HG02623 (cell line): ENCODE results near the gene BMP8A.
"Not testable (repeated sequence)": the region's sequence is repeated elsewhere in the genome, so short reads cannot be mapped to it uniquely, and the experiment has no call there.

Source experiments
- ATAC-seq: cut with Tn5 transposase; IDR thresholded peaks from one replicate; pipeline ENCODE4 v1.9.1; 2021; ENCODE audit warnings: moderate library complexity; ENCODE audit not compliant: unreplicated experiment

BMP8A gene, protein sequence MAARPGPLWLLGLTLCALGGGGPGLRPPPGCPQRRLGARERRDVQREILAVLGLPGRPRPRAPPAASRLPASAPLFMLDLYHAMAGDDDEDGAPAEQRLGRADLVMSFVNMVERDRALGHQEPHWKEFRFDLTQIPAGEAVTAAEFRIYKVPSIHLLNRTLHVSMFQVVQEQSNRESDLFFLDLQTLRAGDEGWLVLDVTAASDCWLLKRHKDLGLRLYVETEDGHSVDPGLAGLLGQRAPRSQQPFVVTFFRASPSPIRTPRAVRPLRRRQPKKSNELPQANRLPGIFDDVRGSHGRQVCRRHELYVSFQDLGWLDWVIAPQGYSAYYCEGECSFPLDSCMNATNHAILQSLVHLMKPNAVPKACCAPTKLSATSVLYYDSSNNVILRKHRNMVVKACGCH

DNA sequence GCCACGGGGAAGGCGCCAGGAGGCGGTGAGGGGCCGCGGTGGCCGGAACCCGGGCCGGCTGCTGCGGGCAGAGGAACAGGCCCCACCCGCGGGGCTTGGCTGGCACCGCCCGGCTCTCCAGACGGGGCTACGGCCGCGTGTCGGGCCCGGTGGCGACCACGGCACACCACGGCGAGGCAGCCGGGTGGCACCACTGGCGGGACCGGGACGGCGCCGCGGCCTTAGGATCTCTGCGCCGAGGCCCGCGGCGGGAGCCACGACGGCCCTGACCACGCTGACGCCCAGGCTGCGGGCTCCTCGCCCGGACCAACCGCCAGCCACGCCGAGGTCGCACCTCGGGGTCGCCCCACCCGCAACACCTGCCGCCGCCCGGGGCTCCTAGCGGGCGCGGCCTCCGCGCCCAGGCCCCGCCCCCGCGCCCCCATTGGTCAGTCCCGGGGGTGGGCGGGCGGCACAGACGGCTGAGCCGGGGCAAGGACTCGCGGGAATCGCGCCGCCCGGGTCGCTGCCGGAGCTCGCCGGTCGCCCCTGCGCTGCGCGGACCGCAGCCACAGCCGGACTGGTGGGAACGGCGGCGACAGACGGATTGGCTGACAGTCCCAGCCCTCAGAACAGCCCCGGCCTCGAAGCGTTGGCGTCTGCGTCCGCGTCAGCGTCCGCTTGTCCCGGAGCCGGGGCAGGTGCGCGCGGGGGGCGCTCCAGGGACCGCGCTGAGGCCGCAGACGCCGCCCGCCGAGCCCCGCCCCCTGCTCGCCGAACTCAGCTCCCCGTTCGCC, at the start of gene BMP8A:
Gene BMP8A, plus strand, starts transcription at position 491 of the 776 bp plus-strand sequence. CDS start 356 bp downstream, outside the sequence.
- ATAC-seq: no peak

DNA sequence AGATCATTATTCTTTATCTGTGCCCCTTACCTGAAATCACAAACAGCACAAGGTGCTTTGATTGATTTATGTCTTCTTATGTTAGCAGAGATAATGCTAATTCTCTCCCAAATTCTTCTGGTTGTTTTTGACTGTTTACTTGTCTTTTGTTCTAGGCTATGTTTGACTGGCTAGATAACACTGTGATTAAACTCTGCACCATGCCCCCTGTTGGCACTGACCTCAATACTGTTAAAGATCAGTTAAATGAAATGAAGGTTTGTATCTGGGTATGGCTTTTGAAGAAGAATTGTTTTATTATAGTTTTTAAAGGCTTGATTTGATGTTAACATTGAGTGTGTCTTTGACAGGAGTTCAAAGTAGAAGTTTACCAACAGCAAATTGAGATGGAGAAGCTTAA, 49.6 kb upstream of the BMP8A start:
- no peak for ATAC-seq

DNA sequence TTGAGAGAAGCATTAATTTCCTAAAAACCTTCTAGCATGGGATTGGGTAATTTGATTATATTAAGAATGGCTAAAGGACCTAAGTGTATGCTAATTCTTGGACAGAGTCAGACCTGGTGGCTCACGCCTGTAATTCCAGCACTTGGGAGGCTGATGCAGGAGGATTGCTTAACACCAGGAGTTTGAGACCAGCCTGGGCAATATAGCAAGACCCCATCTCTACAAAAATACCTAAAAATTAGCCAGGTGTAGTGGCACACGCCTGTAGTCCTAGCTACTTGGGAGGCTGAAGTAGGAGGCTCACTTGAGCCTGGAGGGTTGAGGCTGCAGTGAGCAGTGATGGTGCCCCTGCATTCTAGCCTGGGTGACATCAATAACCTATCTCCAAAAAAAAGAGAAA, 45.9 kb upstream of the BMP8A start:
- ATAC-seq: no peak

DNA sequence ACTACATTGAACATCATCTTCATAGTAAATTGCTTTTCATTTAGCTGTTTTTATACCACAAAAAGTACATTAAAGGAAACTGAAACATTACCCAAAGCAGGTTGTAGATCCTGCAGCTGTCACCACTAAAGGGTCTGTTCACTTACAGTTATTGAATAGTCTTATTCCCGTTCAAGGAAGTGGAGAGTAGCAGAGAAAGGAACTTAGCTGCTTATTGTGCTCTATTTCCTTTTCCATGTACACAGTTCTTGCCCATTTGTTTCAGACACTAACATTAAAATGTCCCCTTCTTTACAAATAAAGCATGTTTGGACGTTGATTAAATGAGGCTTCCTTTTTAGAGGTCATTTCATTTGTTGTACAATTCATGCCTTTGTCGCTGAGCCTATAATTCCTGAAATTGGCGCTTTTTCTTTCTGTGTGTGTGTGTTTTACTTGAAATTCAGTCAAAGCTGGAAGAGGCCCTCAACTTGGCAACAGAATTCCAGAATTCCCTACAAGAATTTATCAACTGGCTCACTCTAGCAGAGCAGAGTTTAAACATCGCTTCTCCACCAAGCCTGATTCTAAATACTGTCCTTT, 44.4 kb upstream of the BMP8A start:
- ATAC-seq: no peak

DNA sequence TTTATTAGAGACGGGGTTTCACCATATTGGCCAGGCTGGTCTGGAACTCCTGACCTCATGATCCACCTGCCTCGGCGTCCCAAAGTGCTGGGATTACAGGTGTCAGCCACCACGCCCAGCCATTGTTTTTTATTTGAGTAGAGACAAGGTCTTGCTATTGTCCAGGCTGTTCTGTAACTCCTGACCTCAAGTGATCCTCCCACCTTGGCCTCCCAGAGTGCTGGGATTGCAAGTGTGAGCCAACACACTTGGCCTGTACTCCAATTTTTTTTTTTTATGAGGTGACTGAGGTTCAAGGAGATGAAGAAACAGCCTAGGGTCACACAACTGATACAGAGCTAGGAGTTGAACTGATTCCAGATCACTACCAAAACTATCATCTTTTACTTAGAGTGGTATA, 41.4 kb upstream of the BMP8A start:
- not testable (repeated sequence) for ATAC-seq

DNA sequence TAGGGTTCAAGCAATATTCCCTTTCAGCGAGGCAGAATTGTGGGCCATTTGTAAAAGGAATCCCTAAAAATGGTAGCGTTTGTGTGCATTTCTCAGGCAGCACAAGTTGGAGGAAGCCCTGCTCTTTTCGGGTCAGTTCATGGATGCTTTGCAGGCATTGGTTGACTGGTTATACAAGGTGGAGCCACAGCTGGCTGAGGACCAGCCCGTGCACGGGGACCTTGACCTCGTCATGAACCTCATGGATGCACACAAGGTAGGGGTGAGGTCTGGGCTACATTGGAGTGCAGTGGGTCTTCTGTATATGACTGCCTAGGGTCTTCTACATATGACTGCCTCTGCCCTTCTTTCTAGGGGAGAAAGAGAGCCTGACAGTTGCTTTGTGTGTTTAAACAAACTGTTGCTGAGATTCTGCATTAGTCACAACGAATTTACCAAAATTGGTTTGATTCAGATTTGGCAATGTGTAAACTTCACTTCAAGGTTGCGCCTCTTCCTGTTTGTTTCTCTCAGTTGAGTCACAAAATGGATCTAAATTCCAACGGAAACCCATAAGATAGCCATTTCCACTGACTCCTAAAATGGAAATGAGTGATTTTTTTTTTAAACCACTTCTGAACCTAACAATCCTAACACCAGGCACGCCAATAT, 40.4 kb upstream of the BMP8A start:
- no peak for ATAC-seq

DNA sequence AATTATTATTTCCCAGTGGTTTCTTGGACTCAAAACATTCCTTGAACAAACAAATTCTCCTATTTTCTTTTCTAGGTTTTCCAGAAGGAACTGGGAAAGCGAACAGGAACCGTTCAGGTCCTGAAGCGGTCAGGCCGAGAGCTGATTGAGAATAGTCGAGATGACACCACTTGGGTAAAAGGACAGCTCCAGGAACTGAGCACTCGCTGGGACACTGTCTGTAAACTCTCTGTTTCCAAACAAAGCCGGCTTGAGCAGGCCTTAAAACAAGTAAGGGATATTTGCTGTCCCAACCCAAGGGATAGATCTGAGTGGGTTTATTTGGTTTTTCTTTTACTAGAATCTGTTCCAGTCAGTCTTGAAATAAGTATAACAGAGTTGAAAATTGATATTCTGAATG, 39.4 kb upstream of the BMP8A start:
- ATAC-seq: no peak

DNA sequence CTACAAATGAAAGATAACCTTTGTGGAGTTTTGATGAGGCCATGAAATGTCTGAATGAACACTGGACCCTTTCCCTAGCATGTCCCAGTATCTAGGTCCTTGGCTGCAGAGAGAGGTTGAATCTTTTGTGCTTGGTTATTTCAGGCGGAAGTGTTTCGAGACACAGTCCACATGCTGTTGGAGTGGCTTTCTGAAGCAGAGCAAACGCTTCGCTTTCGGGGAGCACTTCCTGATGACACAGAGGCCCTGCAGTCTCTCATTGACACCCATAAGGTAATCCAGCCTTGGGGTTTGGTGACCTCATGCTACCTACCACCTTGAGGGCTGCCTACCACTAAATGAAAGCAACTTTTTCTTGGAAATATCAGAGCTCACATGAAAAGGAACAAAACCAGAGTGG, 38.9 kb upstream of the BMP8A start:
- no peak for ATAC-seq

DNA sequence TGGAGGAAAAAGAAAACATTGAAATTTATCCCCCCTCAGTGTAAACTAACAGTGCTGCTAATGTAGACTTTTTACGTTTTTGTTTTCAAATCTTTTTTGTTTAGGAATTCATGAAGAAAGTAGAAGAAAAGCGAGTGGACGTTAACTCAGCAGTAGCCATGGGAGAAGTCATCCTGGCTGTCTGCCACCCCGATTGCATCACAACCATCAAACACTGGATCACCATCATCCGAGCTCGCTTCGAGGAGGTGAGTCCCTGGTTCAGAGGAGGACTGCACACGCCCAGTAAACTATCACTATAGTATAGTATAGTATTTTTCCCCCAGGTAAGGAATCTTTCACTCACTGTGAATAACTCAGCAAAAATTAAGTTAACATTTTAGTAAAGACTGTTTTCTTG, 37.8 kb upstream of the BMP8A start:
- no peak for ATAC-seq

DNA sequence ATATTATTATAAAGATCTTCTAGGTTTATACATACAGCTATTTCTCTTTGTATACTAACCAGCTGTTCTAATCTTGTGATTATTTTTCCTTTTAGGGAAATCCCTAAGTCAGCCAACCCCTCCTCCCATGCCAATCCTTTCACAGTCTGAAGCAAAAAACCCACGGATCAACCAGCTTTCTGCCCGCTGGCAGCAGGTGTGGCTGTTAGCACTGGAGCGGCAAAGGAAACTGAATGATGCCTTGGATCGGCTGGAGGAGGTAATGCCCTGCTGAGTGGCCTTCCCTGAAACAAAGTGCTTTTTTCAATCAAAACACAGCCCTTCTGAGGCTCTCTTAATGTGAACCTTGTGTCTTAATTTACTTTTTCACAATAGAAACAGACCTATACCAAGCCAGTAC, 32.4 kb upstream of the BMP8A start:
- no peak for ATAC-seq

DNA sequence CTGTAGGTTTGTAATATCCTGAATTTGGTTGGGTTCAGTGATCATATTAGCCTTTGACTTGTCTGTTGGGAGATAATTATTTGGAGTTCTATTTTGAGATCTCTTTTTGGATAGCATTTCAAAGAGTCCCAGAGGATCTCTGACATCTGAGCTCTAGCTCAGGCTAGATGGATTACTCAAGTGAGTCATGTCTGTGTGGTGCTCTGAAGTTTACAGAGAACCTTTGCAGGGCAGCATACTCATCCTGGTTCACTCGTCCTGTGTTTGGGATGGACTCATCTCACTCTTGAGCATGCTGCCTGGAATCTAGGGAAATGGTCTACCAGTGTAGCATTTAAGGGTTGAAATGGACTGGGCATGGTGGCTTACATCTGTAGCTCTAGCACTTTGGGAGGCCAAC, 29.4 kb upstream of the BMP8A start:
- ATAC-seq: no peak

DNA sequence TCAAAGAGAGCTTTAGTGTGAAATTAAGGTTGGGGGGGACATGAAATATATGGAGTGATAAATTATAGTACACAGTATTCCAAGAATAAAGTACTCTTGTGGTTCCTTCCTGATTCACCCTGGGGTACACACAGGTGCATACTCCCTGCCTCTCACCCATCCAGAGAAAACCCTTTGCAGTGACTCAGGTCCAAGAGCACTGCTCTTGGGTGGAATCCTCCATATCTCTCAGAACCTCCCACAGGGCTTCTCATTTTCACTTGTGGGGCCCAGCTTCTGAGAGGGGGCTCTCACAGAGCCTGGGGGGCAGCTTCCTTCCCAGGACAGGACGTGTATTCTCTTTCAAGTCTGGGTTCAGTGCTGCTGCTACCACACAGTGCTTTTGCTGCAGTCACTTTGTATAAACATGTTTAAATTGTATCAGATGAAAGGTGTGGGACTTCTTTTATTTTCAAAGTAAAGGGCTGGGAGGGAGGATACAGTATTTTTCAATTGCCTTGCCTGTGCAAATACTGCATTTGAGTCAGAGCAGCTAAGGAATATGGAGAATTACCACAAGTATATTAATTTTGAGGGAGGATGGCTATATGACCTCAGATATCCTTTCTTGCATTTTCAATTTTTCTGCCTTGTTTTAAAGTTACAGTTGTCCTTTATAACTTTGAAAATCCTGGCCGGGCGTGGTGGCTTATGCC, 24.9 kb upstream of the BMP8A start:
- no peak for ATAC-seq

DNA sequence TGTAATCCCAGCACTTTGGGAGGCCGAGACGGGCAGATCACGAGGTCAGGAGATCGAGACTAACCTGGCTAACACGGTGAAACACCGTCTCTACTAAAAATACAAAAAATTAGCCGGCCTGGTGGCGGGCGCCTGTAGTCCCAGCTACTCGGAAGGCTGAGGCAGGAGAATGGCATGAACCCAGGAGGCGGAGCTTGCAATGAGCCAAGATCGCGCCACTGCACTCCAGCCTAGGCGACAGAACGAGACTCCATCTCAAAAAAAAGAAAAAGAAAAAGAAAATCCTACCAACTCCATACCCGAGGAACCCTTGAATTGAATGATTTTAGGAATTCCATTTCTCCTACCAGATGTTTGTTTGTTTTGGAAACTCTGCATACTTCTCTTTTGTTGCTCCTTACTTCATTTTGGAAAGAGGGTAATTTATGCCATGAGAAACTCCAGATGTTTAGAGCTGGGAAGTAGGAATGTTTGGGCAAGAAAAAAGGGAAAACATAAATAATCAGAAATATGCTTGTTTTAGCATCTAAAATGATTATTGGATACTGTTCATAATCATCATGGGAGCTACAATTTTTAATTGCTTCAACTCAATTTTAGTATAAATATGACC, 24.2 kb upstream of the BMP8A start:
- ATAC-seq: not testable (repeated sequence)

DNA sequence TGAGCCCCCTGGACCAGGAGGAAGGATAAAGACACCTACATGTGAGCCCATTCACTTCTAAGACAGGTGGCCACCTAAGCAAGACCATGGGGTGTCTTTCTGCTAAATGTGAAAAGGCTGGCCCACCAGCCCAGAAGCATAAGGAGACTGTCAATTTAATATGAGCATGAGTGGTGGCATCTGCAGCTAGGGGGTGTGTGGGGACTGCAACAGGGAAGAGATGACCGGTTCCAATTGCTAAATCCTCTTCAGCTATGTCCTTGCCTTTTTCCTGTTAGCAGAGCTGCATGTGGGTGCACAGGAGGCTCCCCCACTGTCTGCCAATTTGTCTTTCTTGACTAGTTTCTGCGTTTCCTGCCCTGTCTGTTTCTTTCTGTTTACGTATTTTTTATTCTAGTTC, 22.3 kb upstream of the BMP8A start:
- no peak for ATAC-seq

DNA sequence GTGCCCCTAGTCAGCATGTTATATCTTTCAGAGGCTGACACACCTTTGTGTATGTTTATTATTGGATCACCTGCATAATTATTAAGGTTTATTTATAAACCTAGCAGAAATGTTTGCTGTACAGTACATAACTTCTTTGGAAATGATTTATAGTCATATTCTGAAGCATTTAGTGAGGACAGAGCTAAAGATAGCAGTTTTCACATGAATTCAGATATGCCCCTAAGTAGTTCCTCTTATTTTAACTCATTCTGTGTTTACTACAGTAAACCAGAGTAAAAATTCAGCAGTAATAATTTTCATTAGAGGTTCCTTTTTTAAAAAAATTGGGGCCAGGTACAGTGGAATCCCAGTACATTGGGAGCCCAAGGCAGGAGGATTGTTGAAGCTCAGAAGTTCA, 21.4 kb upstream of the BMP8A start:
- no peak for ATAC-seq

DNA sequence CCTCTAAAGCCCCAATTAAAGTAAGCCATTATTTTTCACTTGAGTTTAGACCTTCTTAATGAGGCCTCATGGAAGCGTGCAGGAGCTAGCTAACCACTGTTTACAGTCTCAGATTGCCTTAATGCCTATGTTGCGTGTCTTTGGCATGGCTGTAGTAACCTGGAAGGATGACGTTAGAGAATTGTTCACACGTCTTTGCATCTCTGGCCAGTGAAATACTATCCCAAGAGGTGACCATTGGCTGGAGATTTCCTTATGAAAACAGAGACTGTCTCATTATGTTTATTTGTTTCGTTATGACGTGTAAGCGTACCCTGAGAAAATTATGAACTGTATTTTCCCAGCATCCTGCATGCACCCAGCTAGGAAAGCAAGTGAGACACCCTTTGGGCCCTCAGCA, 18.6 kb upstream of the BMP8A start:
- no peak for ATAC-seq

DNA sequence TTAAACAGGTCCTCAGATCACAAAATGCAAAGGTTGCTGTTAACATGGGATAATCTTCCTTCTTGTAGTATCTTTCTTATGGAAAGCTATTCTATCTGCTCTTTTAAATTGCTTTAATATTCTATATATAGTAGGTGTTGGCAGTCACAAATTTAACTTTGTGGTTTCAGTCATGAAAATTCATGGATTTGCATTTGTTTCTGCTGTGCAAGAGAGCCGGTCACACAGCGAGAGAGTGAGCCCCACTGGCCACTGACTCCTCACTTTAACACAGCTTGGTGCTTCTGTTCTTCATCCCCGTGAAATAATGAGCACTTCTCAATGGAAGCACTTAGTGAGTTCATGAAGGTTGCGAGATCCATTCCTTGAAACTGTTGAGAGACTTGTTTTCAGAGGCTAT, 18.1 kb upstream of the BMP8A start:
- no peak for ATAC-seq

DNA sequence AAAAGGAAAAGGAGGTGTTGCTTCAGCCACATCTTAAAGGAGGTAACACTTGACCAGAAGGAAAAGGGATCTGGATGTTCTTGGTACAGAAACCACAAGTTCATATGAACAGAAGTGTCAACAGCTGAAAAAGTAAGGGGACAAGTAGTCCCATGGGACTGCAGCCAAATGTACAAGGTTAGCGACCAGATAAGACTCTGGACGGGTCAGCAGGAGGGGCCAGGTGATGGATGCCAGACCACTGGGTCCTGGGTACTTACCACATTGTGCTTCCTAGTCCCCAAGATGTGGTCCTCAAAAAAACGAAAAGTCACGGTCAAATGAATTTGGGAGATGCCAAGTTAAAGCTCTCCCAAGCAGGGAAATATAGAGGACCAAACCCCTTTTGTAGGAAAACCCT, 16.6 kb upstream of the BMP8A start:
- ATAC-seq: no peak

DNA sequence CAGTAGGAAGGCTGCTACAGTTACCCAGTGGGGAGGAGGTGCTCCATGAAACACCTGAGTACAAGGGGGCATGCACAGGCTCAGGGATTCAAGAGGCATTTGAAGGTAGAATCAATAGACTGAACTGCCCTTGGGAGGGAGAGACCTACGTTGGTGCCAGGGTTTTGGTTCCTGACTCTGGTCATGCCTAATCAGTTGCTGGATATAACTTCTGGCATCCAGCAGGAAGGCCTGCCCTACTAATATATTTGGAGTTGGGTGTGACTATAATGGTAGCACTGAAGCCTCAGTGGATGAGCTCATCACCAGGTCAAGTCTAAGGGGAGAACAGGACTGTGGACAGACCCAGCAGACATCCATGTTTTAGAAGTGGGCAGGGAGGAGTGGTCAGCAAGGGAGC, 15.9 kb upstream of the BMP8A start:
- not testable (repeated sequence) for ATAC-seq

DNA sequence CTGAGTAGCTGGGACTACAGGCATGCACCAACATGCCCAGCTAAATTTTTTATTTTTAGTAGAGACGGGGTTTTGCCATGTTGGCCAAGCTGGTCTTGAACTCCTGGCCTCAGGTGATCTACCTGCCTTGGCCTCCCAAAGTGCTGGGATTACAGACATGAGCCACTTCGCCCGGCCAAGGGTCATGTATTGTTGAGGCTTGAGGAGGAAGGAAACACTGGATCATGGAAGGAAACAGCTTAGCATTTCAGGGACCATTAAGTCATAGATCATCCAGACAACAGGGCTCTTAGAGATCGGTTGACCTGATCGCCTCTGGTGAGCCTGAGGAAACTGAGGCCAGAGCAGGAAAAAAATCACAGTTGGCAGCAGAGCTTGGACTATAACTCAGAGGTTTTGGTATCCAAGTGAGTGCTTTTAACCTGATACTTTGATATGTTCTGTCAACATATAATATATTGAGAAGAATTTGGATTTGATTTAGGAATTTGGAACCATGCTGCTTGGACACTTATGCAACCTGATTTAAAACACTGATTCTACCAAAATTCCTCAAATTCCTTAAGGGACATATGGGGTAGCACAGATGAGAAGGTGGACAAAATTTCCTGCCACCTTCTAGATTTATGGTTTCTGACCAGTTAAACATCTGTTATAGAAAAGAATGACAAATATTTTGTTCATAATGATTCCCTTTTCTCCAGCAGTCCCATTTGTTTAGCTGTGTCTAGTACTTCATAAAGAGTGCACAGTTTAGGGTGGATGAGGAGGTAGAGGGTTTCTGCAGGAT, 13.1 kb upstream of the BMP8A start:
- ATAC-seq: no peak
